ENCODE measurements around the gene RELN. TPM values are rescaled to one million over a fixed set of nuclear protein-coding genes. Genes with fewer than 3 reads are reported as not detected.

Gene RELN
- total and polyA plus RNA-seq, 2 of the 13 experiments (the other 11 are each of a cell fraction or from before 2014, with no cell fraction given): 315 to 332 TPM

DNA sequence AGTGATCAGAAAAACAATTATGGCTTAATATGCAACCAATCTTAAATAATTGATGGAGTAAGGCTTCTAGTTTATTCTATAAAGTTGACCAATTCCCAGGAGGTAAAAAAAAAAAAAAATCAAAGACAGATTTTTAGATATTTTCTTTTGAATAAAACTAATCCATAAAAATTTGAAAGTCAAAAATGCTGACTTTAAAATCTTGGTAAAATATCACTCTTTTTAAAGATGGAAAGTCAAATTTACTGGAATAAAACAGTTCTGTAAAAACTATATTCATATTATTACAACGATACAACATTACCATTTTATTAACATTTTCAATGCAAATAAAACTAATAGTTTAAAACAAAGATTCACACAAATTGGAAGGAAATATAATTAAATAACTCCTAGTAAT, 5.4 kb downstream of the RELN start:
- H3K4me2 ChIP-seq (ENCODE audit: low read depth, low read length): peak overlapping the region; percentile 63
- BruUV-seq (replicated peaks): no TSS peak
- H3K9ac ChIP-seq (ENCODE audit: insufficient read depth, low read depth, low read length): no peak overlapping the region
- no peaks in the 10 kb centered on the region; the same call in none of the 2 replicates for H4K20me1 ChIP-seq (ENCODE audit: insufficient read depth, low read length)
- ChIA-PET CTCF (ENCODE audit: low intra/inter-chr PET ratio, low total read pairs) (no interaction called here), POLR2A (no interaction called here)
- H3K36me3 ChIP-seq (replicated peaks in 1 of 2; ENCODE audit: control insufficient read depth in 1 of 2, insufficient read depth in 2 of 2, low read length in 2 of 2): no peaks in the 10 kb centered on the region; a peak in 1 of 5 replicates
- DNase-seq (ENCODE audit: low spot score) (no peak), ATAC-seq (no peak), FAIRE-seq (no peak)
- H3K79me2 ChIP-seq (ENCODE audit: insufficient read depth, low read length): peaks cover 75% of the 10 kb centered on the region
- TF ChIP-seq TBX3 (IDR thresholded peaks at IDR 0.05; ENCODE audit: borderline replicate concordance) (no peak), POLR2AphosphoS5 (IDR thresholded peaks at IDR 0.05; ENCODE audit: low read depth, low read length) (no peak), ZNF441 (CRISPR knock-in tag; IDR thresholded peaks at IDR 0.05; ENCODE audit: borderline replicate concordance) (no peak), FOSL2 (CRISPR knock-in tag; IDR thresholded peaks at IDR 0.05) (no peak), NBN (conservative IDR thresholded peaks at IDR 0.05) (no peak), ONECUT2 (CRISPR knock-in tag; IDR thresholded peaks at IDR 0.05) (no peak), POGZ (CRISPR knock-in tag; IDR thresholded peaks at IDR 0.05) (no peak), MTA1 (CRISPR knock-in tag; IDR thresholded peaks at IDR 0.05; ENCODE audit: borderline replicate concordance) (no peak)
- TF ChIP-seq, protein P1, sequence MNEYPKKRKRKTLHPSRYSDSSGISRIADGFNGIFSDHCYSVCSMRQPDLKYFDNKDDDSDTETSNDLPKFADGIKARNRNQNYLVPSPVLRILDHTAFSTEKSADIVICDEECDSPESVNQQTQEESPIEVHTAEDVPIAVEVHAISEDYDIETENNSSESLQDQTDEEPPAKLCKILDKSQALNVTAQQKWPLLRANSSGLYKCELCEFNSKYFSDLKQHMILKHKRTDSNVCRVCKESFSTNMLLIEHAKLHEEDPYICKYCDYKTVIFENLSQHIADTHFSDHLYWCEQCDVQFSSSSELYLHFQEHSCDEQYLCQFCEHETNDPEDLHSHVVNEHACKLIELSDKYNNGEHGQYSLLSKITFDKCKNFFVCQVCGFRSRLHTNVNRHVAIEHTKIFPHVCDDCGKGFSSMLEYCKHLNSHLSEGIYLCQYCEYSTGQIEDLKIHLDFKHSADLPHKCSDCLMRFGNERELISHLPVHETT (CRISPR knock-in tag; conservative IDR thresholded peaks at IDR 0.05): no peak
- TF ChIP-seq, protein P2, sequence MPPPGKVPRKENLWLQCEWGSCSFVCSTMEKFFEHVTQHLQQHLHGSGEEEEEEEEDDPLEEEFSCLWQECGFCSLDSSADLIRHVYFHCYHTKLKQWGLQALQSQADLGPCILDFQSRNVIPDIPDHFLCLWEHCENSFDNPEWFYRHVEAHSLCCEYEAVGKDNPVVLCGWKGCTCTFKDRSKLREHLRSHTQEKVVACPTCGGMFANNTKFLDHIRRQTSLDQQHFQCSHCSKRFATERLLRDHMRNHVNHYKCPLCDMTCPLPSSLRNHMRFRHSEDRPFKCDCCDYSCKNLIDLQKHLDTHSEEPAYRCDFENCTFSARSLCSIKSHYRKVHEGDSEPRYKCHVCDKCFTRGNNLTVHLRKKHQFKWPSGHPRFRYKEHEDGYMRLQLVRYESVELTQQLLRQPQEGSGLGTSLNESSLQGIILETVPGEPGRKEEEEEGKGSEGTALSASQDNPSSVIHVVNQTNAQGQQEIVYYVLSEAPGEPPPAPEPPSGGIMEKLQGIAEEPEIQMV (CRISPR knock-in tag; IDR thresholded peaks at IDR 0.05; ENCODE audit: low read depth): no peak
- TF ChIP-seq, protein P3, sequence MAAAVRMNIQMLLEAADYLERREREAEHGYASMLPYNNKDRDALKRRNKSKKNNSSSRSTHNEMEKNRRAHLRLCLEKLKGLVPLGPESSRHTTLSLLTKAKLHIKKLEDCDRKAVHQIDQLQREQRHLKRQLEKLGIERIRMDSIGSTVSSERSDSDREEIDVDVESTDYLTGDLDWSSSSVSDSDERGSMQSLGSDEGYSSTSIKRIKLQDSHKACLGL (CRISPR knock-in tag; IDR thresholded peaks at IDR 0.05): no peak
- TF ChIP-seq, protein P4, sequence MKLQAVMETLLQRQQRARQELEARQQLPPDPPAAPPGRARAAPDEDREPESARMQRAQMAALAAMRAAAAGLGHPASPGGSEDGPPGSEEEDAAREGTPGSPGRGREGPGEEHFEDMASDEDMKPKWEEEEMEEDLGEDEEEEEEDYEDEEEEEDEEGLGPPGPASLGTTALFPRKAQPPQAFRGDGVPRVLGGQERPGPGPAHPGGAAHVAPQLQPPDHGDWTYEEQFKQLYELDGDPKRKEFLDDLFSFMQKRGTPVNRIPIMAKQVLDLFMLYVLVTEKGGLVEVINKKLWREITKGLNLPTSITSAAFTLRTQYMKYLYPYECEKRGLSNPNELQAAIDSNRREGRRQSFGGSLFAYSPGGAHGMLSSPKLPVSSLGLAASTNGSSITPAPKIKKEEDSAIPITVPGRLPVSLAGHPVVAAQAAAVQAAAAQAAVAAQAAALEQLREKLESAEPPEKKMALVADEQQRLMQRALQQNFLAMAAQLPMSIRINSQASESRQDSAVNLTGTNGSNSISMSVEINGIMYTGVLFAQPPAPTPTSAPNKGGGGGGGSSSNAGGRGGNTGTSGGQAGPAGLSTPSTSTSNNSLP (IDR thresholded peaks at IDR 0.05; ENCODE audit: low read depth, low read length): no peak
- TF ChIP-seq, protein P5, sequence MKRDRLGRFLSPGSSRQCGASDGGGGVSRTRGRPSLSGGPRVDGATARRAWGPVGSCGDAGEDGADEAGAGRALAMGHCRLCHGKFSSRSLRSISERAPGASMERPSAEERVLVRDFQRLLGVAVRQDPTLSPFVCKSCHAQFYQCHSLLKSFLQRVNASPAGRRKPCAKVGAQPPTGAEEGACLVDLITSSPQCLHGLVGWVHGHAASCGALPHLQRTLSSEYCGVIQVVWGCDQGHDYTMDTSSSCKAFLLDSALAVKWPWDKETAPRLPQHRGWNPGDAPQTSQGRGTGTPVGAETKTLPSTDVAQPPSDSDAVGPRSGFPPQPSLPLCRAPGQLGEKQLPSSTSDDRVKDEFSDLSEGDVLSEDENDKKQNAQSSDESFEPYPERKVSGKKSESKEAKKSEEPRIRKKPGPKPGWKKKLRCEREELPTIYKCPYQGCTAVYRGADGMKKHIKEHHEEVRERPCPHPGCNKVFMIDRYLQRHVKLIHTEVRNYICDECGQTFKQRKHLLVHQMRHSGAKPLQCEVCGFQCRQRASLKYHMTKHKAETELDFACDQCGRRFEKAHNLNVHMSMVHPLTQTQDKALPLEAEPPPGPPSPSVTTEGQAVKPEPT (CRISPR knock-in tag; IDR thresholded peaks at IDR 0.05; ENCODE audit: low read depth): no peak
- peak overlapping the region in 2 of 3 experiments; percentile 5 to 6; a peak in 1 of 6 replicates for H3K4me3 ChIP-seq (replicated peaks in 1 of 3; ENCODE audit: insufficient read depth in 1 of 3, low read depth in 2 of 3, low read length in 3 of 3)
- intact Hi-C loops (cut with micrococcal nuclease; ENCODE audit: unreplicated experiment): loop anchor here (10.0 kb wide), 1 partner anchor 171 kb away; no protein-coding TSS in a partner anchor
- in situ Hi-C loops (cut with HindIII; ENCODE audit: extremely low pct_ligation_motif_present, low pct_unique_long_range_greater_than_20kb): no loop called here
- H3K27me3 ChIP-seq (ENCODE audit: control insufficient read depth in 1 of 2, insufficient read depth in 2 of 2, low read length in 2 of 2): no peaks in the 10 kb centered on the region; a peak in 1 of 5 replicates
- H3K27ac ChIP-seq (ENCODE audit: extremely low read length, insufficient read depth, low read length): no peak overlapping the region
- no peaks in the 10 kb centered on the region for H3K9me3 ChIP-seq (ENCODE audit: low read length)
- no peak overlapping the region for H2AFZ ChIP-seq (ENCODE audit: low read length)
- 87% methylated on average over 1 of the region's 1 CpG for WGBS (ENCODE audit: low lambda C conversion rate)
- peaks cover 63% of the 10 kb centered on the region for H3K4me1 ChIP-seq (ENCODE audit: insufficient read depth, low read length)
